Suprapubic skin (tissue), 4 donors: ENCODE measurements around the gene ATP5F1A. TPM values are rescaled to one million over a fixed set of nuclear protein-coding genes. Genes with fewer than 3 reads are reported as not detected.

Source experiments
- DNase-seq, 2 donors: peaks; one replicate each; pipeline ENCODE4 v3.0.0-alpha.2; 2019; ENCODE audit warnings: low spot score in 2 of 2
- H3K27ac ChIP-seq: fragments of 200-600 bp; sonication (generic); one replicate; pipeline ENCODE4 v1.5.1; 2019
- H3K27me3 ChIP-seq: fragments of 200-600 bp; sonication (generic); one replicate; pipeline ENCODE4 v1.5.1; 2019
- H3K36me3 ChIP-seq: fragments of 200-600 bp; sonication (generic); one replicate; pipeline ENCODE4 v1.5.1; 2019
- H3K4me1 ChIP-seq: fragments of 200-600 bp; sonication (generic); one replicate; pipeline ENCODE4 v1.5.1; 2019
- H3K4me3 ChIP-seq: fragments of 200-600 bp; sonication (generic); one replicate; pipeline ENCODE4 v1.5.1; 2019; ENCODE audit warnings: mild to moderate bottlenecking
- H3K9me3 ChIP-seq: fragments of 200-600 bp; sonication (generic); one replicate; pipeline ENCODE4 v1.5.1; 2019
- CTCF ChIP-seq, 2 donors: fragments of 200-600 bp in 1 of 2; fragments of 450-650 bp in 1 of 2; sonication (generic) in 1 of 2; IDR thresholded peaks; one replicate each; pipeline ENCODE4 v1.5.1; 2016 to 2019; ENCODE audit warnings: antibody characterized with exemption in 2 of 2, mild to moderate bottlenecking in 1 of 2, moderate library complexity in 1 of 2
- EP300 ChIP-seq: sonication (generic); formaldehyde crosslinking; IDR thresholded peaks from one replicate; pipeline ENCODE4 v1.6.1; 2017; ENCODE audit warnings: antibody characterized with exemption
- POLR2A ChIP-seq, 2 donors: fragments of 450-650 bp; IDR thresholded peaks; one replicate each; pipeline ENCODE4 v1.6.1; 2017; ENCODE audit warnings: antibody characterized with exemption in 2 of 2, mild to moderate bottlenecking in 2 of 2, moderate library complexity in 2 of 2
- POLR2AphosphoS5 ChIP-seq, 3 donors: sonication (generic); formaldehyde crosslinking; IDR thresholded peaks; one replicate each; pipeline ENCODE4 v1.6.1; 2017; ENCODE audit warnings: antibody characterized with exemption in 3 of 3
- WGBS: methylation state at CpG from one replicate; pipeline ENCODE4 v1.1.5; 2018; 5-methylcytosine and 5-hydroxymethylcytosine counted together
- total RNA-seq, 4 donors: library from RNA; depleted of rRNA; stranded (reverse); fragments of >200 nt; gene quantifications; one replicate each; pipeline ENCODE4 v1.1.0, GENCODE V29; 2016

ATP5F1A gene
- total RNA-seq, 4 donors from 2014 or later = 250 to 584 (median 489) TPM

DNA sequence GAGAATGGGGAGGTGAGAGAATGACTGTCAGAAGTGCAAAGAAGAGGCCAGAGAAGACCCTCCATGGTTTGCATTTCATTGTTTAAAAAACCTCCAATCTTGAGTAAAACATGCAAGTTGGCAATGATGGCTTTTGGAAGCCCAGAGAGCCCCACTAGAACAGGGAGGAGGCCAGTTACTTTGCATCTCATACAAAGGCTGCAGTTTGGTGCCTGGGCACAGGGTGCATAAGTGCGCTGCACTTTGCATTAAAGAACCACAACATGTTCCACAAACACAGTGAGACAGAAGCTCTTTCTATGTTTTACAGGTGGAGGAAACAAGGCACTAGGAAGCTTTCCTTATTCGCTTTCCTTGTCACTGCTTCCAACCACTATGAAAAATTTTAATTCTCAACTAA, 51.4 kb downstream of the ATP5F1A start:
- no peak overlapping the region for H3K27ac ChIP-seq
- H3K36me3 ChIP-seq = no peaks in the 10 kb centered on the region
- TF ChIP-seq POLR2A (IDR thresholded peaks at IDR 0.05) (no peak), EP300 (no peak), POLR2AphosphoS5 (IDR thresholded peaks at IDR 0.05) (no peak), CTCF (IDR thresholded peaks at IDR 0.05) (no peak)
- H3K4me3 ChIP-seq = no peak overlapping the region
- H3K9me3 ChIP-seq = no peaks in the 10 kb centered on the region
- WGBS = 97% methylated on average over 2 of the region's 2 CpGs
- H3K4me1 ChIP-seq = peaks cover 7% of the 10 kb centered on the region
- no peaks in the 10 kb centered on the region for H3K27me3 ChIP-seq
- DNase-seq = no peak

DNA sequence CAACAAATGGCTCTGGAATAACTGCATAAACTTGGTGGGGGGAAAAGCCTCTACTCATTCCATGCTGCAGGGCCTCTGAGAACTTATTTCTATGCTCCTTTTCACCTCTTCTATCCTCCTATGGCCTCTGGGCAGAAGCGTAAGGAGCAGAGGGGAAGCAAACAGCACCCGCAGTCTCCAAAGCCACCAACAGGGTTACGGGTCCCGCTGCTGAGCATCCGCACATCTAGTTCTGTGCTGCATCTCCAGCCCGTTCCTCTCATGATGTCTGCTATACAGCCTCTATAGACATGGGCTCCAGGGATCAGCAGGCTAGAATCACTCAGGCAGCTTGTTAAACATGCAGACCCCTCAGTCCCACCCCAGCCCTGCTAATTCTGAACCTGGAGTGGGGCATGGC, 52.0 kb downstream of the ATP5F1A start:
- TF ChIP-seq CTCF (IDR thresholded peaks at IDR 0.05) = no peak
- no peak for TF ChIP-seq EP300
- TF ChIP-seq POLR2A (IDR thresholded peaks at IDR 0.05) = no peak
- no peak for TF ChIP-seq POLR2AphosphoS5 (IDR thresholded peaks at IDR 0.05)
- WGBS = 96% methylated on average over 6 of the region's 6 CpGs

GRCh38 chr18:46042571-46043123, 55.4 kb downstream of the ATP5F1A start:
- no peak overlapping the region for H3K27ac ChIP-seq
- TF ChIP-seq EP300 (no peak), POLR2AphosphoS5 (IDR thresholded peaks at IDR 0.05) (no peak), CTCF (IDR thresholded peaks at IDR 0.05) (no peak), POLR2A (IDR thresholded peaks at IDR 0.05) (no peak)

More for the DNA sequence above, 52.0 kb downstream of the ATP5F1A start:
- peaks cover 5% of the 10 kb centered on the region for H3K4me1 ChIP-seq
- no peaks in the 10 kb centered on the region for H3K27me3 ChIP-seq
- no peak for DNase-seq
- H3K4me3 ChIP-seq = no peak overlapping the region
- no peaks in the 10 kb centered on the region for H3K36me3 ChIP-seq
- no peaks in the 10 kb centered on the region for H3K9me3 ChIP-seq
- no peak overlapping the region for H3K27ac ChIP-seq

GRCh38 chr18:46040747-46041104, 57.4 kb downstream of the ATP5F1A start:
- DNase-seq = no peak

More at GRCh38 chr18:46042571-46043123, 55.4 kb downstream of the ATP5F1A start:
- WGBS = 47% methylated on average over 3 of the region's 3 CpGs
- Histone ChIP-seq H3K4me1 (peaks cover 5% of the 10 kb centered on the region), H3K27me3 (no peaks in the 10 kb centered on the region), H3K36me3 (peaks cover 2% of the 10 kb centered on the region), H3K4me3 (no peak overlapping the region), H3K9me3 (no peaks in the 10 kb centered on the region)
- no peak for DNase-seq

More at GRCh38 chr18:46040747-46041104, 57.4 kb downstream of the ATP5F1A start:
- no peak for TF ChIP-seq EP300
- TF ChIP-seq POLR2AphosphoS5 (IDR thresholded peaks at IDR 0.05) = no peak
- no peak for TF ChIP-seq POLR2A (IDR thresholded peaks at IDR 0.05)
- TF ChIP-seq CTCF (IDR thresholded peaks at IDR 0.05) = no peak
- Histone ChIP-seq H3K9me3 (no peaks in the 10 kb centered on the region), H3K4me3 (no peak overlapping the region), H3K4me1 (peaks cover 5% of the 10 kb centered on the region), H3K36me3 (peaks cover 2% of the 10 kb centered on the region), H3K27me3 (no peaks in the 10 kb centered on the region), H3K27ac (no peak overlapping the region)
- WGBS = 80% methylated on average over 5 of the region's 5 CpGs
